ENCODE results near the gene FUT2. TPM values are rescaled to one million over a fixed set of nuclear protein-coding genes. Genes with fewer than 3 reads are reported as not detected.
A peak's percentile ranks its signal among the peaks of the same experiment; 100 is the strongest.

Gene FUT2
- total and polyA plus RNA-seq, 2 donors from 2014 or later, result 0.28 to 5.8 TPM

- Histone ChIP-seq H3K4me3 (ENCODE audit: low read length in 3 of 3) (no peak overlapping the region), H3K36me3 (ENCODE audit: control insufficient read depth in 2 of 3, insufficient read depth in 3 of 3, low read length in 3 of 3) (no peaks in the 10 kb centered on the region)
- intact Hi-C loops (cut with DNase I), result no loop called here
Measured at GRCh38 chr19:48746110-48746509, 50.3 kb downstream of the FUT2 start.

GRCh38 chr19:48746738-48747575 lies 51.2 kb downstream of the FUT2 start, which contains the start of gene IZUMO1:
Gene IZUMO1 (minus strand): TSS chr19:48746909. CDS start chr19:48745859, 1,050 bp downstream.
- H3K4me1 ChIP-seq (ENCODE audit: control insufficient read depth in 2 of 3, insufficient read depth in 2 of 3, low read depth in 1 of 3, low read length in 3 of 3), result peaks cover 0 to 5% (median 3%) of the 10 kb centered on the region in 3 donors
- FAIRE-seq, result no peak
- peak within 1 kb of the TSS; percentile 75 to 77 for H3K27ac ChIP-seq (ENCODE audit: low read depth in 2 of 2, low read length in 2 of 2)
- peak within 1 kb of the TSS; percentile 19 to 62 (median 59) for H3K4me3 ChIP-seq (ENCODE audit: low read length in 3 of 3)
- H3K9ac ChIP-seq (ENCODE audit: low read length in 3 of 3), result peak within 1 kb of the TSS in 2 of 3 donors; percentile 24 to 42
- DNase-seq, result peak; percentile 91 to 95 (median 95)
- no peaks in the 10 kb centered on the region for H3K36me3 ChIP-seq (ENCODE audit: control insufficient read depth in 2 of 3, insufficient read depth in 3 of 3, low read length in 3 of 3)
- H3K9me3 ChIP-seq (ENCODE audit: control insufficient read depth in 2 of 3, insufficient read depth in 1 of 3, low read length in 3 of 3), result no peaks in the 10 kb centered on the region
- TF ChIP-seq CTCF (IDR thresholded peaks at IDR 0.05; ENCODE audit: borderline replicate concordance, extremely low read depth, insufficient read depth), result no peak
- intact Hi-C loops (cut with DNase I), result no loop called here
- peaks cover 4% of the 10 kb centered on the region for H3K27me3 ChIP-seq (ENCODE audit: control insufficient read depth, insufficient read depth, low read length)

More at GRCh38 chr19:48746110-48746509, 50.3 kb downstream of the FUT2 start:
- Histone ChIP-seq H3K9me3 (ENCODE audit: control insufficient read depth in 2 of 3, insufficient read depth in 1 of 3, low read length in 3 of 3) (no peaks in the 10 kb centered on the region), H3K4me1 (ENCODE audit: control insufficient read depth in 2 of 3, insufficient read depth in 2 of 3, low read depth in 1 of 3, low read length in 3 of 3) (peaks cover 0 to 5% (median 3%) of the 10 kb centered on the region in 3 donors), H3K27ac (ENCODE audit: low read depth in 2 of 2, low read length in 2 of 2) (peak overlapping the region in 1 of 2 donors; percentile 77), H3K9ac (ENCODE audit: low read length in 3 of 3) (no peak overlapping the region), H3K27me3 (ENCODE audit: control insufficient read depth, insufficient read depth, low read length) (peaks cover 4% of the 10 kb centered on the region)
- FAIRE-seq (no peak), DNase-seq (peak in 1 of 5 donors; percentile 53)
- no peak for TF ChIP-seq CTCF (IDR thresholded peaks at IDR 0.05; ENCODE audit: borderline replicate concordance, extremely low read depth, insufficient read depth)

- H3K4me1 ChIP-seq (ENCODE audit: control insufficient read depth in 2 of 3, insufficient read depth in 2 of 3, low read depth in 1 of 3, low read length in 3 of 3), result peaks cover 0 to 9% (median 5%) of the 10 kb centered on the region in 3 donors
- H3K4me3 ChIP-seq (ENCODE audit: low read length in 3 of 3), result no peak overlapping the region
Measured at GRCh38 chr19:48749571-48750198, 53.9 kb downstream of the FUT2 start.

More at GRCh38 chr19:48749571-48750198, 53.9 kb downstream of the FUT2 start:
- Histone ChIP-seq H3K36me3 (ENCODE audit: control insufficient read depth in 2 of 3, insufficient read depth in 3 of 3, low read length in 3 of 3) (no peaks in the 10 kb centered on the region), H3K9me3 (ENCODE audit: control insufficient read depth in 2 of 3, insufficient read depth in 1 of 3, low read length in 3 of 3) (no peaks in the 10 kb centered on the region), H3K9ac (ENCODE audit: low read length in 3 of 3) (no peak overlapping the region), H3K27ac (ENCODE audit: low read depth in 2 of 2, low read length in 2 of 2) (no peak overlapping the region), H3K27me3 (ENCODE audit: control insufficient read depth, insufficient read depth, low read length) (peaks cover 7% of the 10 kb centered on the region)
- intact Hi-C loops (cut with DNase I), result no loop called here
- FAIRE-seq (no peak), DNase-seq (no peak)
- TF ChIP-seq CTCF (IDR thresholded peaks at IDR 0.05; ENCODE audit: borderline replicate concordance, extremely low read depth, insufficient read depth), result no peak
